ENCODE measurements around the gene KCNQ2.

DNA sequence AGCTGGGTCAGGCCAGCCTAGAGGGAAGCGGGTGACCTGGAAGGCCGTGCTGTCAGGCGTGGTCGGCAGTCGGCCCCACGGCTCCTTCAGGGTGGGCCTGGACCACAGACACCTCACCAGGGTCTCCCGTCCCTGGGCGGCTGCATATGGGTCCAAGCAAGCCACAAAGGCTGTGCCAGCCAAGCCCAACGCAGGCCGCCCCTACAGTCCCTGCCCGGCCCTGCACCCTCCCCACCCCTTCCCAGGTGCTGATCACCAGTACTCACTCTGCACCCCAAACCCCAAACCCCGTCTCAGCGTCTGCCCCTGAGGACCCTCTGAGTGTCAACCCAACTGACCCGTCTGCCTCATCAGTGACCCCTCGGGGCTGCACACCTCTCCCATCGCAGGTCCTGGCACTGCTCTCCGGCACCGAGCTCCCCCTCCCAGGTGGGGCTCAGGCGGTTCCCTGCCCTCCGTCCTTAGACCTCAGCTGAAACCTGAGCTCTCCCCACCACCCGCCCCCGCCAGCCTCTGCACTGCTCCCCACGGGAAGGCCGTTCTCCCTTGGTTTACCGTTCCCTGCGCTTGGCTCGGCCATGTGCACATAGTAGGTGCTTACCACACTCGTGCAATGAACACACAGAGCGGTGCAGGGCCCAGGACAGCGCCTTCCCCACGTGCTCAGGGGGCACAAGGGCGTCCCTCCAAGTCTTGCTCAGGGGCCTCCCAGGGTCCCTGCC lies 46.7 kb upstream of the KCNQ2 start:
- TF ChIP-seq EZH2 (IDR thresholded peaks at IDR 0.05) = no peak
- TF ChIP-seq, protein P1, sequence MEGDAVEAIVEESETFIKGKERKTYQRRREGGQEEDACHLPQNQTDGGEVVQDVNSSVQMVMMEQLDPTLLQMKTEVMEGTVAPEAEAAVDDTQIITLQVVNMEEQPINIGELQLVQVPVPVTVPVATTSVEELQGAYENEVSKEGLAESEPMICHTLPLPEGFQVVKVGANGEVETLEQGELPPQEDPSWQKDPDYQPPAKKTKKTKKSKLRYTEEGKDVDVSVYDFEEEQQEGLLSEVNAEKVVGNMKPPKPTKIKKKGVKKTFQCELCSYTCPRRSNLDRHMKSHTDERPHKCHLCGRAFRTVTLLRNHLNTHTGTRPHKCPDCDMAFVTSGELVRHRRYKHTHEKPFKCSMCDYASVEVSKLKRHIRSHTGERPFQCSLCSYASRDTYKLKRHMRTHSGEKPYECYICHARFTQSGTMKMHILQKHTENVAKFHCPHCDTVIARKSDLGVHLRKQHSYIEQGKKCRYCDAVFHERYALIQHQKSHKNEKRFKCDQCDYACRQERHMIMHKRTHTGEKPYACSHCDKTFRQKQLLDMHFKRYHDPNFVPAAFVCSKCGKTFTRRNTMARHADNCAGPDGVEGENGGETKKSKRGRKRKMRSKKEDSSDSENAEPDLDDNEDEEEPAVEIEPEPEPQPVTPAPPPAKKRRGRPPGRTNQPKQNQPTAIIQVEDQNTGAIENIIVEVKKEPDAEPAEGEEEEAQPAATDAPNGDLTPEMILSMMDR (IDR thresholded peaks at IDR 0.05 in 2 of 3, conservative IDR thresholded peaks at IDR 0.05 in 1 of 3; ENCODE audit: borderline replicate concordance in 1 of 3, insufficient read depth in 1 of 3, low read depth in 2 of 3, low read length in 2 of 3) = no peak
- TF ChIP-seq, protein P2, sequence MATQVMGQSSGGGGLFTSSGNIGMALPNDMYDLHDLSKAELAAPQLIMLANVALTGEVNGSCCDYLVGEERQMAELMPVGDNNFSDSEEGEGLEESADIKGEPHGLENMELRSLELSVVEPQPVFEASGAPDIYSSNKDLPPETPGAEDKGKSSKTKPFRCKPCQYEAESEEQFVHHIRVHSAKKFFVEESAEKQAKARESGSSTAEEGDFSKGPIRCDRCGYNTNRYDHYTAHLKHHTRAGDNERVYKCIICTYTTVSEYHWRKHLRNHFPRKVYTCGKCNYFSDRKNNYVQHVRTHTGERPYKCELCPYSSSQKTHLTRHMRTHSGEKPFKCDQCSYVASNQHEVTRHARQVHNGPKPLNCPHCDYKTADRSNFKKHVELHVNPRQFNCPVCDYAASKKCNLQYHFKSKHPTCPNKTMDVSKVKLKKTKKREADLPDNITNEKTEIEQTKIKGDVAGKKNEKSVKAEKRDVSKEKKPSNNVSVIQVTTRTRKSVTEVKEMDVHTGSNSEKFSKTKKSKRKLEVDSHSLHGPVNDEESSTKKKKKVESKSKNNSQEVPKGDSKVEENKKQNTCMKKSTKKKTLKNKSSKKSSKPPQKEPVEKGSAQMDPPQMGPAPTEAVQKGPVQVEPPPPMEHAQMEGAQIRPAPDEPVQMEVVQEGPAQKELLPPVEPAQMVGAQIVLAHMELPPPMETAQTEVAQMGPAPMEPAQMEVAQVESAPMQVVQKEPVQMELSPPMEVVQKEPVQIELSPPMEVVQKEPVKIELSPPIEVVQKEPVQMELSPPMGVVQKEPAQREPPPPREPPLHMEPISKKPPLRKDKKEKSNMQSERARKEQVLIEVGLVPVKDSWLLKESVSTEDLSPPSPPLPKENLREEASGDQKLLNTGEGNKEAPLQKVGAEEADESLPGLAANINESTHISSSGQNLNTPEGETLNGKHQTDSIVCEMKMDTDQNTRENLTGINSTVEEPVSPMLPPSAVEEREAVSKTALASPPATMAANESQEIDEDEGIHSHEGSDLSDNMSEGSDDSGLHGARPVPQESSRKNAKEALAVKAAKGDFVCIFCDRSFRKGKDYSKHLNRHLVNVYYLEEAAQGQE (IDR thresholded peaks at IDR 0.05; ENCODE audit: low read depth) = no peak
- TF ChIP-seq RAD21 (IDR thresholded peaks at IDR 0.05; ENCODE audit: low read depth) = no peak
- no peak for TF ChIP-seq POLR2AphosphoS5 (IDR thresholded peaks at IDR 0.05; ENCODE audit: low read depth, low read length)
- no peak for TF ChIP-seq EZH2phosphoT487 (IDR thresholded peaks at IDR 0.05; ENCODE audit: borderline replicate concordance)
- TF ChIP-seq YY1 (IDR thresholded peaks at IDR 0.05; ENCODE audit: extremely low read depth, insufficient replicate concordance, low read depth, low read length) = no peak
- TF ChIP-seq ZNF274 (IDR thresholded peaks at IDR 0.05; ENCODE audit: low read depth, low read length) = no peak
- no peak for TF ChIP-seq JUND (IDR thresholded peaks at IDR 0.05)
- TF ChIP-seq ZFX (IDR thresholded peaks at IDR 0.05) = no peak
- TF ChIP-seq POLR2A (IDR thresholded peaks at IDR 0.05; ENCODE audit: borderline replicate concordance, extremely low read depth, insufficient read depth, insufficient read length) = no peak
- TF ChIP-seq CBX3 (IDR thresholded peaks at IDR 0.05; ENCODE audit: low read depth) = no peak
- no peak for TF ChIP-seq CEBPB (IDR thresholded peaks at IDR 0.05; ENCODE audit: low read depth)
- TF ChIP-seq, protein P3, sequence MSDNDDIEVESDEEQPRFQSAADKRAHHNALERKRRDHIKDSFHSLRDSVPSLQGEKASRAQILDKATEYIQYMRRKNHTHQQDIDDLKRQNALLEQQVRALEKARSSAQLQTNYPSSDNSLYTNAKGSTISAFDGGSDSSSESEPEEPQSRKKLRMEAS (IDR thresholded peaks at IDR 0.05) = no peak

All from HCT116 (cell line).